Peyer's patch (tissue), 4 donors: ENCODE data around the gene ENO3. TPM values are rescaled to one million over a fixed set of nuclear protein-coding genes. Genes with fewer than 3 reads are reported as not detected.
A peak's percentile ranks its signal among the peaks of the same experiment; 100 is the strongest.

Experiments used
- DNase-seq, 3 donors: peaks; one replicate each; pipeline ENCODE4 v3.0.0-alpha.2; 2017 to 2019
- H3K27ac ChIP-seq, 4 donors: fragments of 200-600 bp; sonication (generic); one replicate each; pipeline ENCODE4 v1.5.1; 2016 to 2019
- H3K27me3 ChIP-seq, 2 donors: fragments of 200-600 bp; sonication (generic); one replicate each; pipeline ENCODE4 v1.5.1; 2019
- H3K36me3 ChIP-seq, 3 donors: fragments of 200-600 bp; sonication (generic); one replicate each; pipeline ENCODE4 v1.5.1; 2016 to 2019
- H3K4me1 ChIP-seq, 4 donors: fragments of 200-600 bp; sonication (generic); one replicate each; pipeline ENCODE4 v1.5.1; 2016 to 2019
- H3K4me3 ChIP-seq, 4 donors: fragments of 200-600 bp; sonication (generic); 1 replicate in 3 of 4; 2 replicates in 1 of 4; pipeline ENCODE4 v1.5.1; 2016 to 2019; ENCODE audit warnings: mild to moderate bottlenecking in 1 of 4
- H3K9me3 ChIP-seq, 4 donors: fragments of 200-600 bp; sonication (generic); one replicate each; pipeline ENCODE4 v1.5.1; 2016 to 2019; ENCODE audit warnings: mild to moderate bottlenecking in 1 of 4
- POLR2A ChIP-seq, 2 donors: fragments of 450-650 bp; IDR thresholded peaks; one replicate each; pipeline ENCODE4 v1.5.1; 2017; ENCODE audit warnings: antibody characterized with exemption in 2 of 2, mild to moderate bottlenecking in 2 of 2, moderate library complexity in 2 of 2
- total RNA-seq, 4 donors: library from RNA; depleted of rRNA; stranded (reverse); fragments of >200 nt; gene quantifications; one replicate each; pipeline ENCODE4 v1.1.0, GENCODE V29; 2016
- TF ChIP-seq, protein P1 (sequence below), 6 experiments: fragments of 450-650 bp in 4 of 6; fragments of 200-600 bp in 2 of 6; sonication (generic) in 1 of 6; IDR thresholded peaks; one replicate each; pipeline ENCODE4 v1.5.1; 2017 to 2019; ENCODE audit warnings: antibody characterized with exemption in 6 of 6, mild to moderate bottlenecking in 3 of 6, moderate library complexity in 1 of 6

ENO3 gene
- total RNA-seq, 4 donors from 2014 or later: 7.4 to 27.7 (median 20.6) TPM

DNA sequence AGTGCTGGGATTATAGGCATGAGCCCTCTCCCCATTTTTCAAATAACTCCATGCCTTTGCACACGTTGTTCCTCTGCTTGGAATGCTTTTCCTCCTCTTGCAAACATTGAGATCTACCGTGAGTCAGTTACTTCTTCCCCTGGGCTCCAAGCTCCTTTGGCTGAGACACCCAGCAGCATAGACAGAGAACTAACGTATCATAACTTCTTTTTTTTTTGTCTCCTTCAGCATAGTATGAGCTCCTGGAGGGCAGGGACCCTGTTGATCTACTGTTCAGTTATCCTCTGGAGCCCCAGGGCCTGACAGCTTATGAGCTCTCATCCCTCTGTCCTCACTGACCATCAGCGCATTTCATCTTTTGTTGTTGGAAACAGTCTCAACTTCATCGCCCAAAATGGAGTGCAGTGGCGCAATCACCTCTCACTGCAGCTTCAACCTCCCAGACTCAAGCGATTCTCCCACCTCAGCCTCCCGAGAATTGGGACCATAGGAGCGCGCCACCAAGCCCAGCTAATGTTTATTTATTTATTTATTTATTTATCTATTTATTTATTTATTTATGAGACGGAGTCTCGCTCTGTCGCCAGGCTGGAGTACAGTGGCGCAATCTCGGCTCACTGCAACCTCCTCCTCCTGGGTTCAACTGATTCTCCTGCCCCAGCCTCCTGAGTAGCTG is 14.5 kb downstream of the ENO3 start:
- peak in 1 of 3 donors; percentile 14 for DNase-seq
- no peak overlapping the region for H3K4me3 ChIP-seq
- TF ChIP-seq, protein P1, sequence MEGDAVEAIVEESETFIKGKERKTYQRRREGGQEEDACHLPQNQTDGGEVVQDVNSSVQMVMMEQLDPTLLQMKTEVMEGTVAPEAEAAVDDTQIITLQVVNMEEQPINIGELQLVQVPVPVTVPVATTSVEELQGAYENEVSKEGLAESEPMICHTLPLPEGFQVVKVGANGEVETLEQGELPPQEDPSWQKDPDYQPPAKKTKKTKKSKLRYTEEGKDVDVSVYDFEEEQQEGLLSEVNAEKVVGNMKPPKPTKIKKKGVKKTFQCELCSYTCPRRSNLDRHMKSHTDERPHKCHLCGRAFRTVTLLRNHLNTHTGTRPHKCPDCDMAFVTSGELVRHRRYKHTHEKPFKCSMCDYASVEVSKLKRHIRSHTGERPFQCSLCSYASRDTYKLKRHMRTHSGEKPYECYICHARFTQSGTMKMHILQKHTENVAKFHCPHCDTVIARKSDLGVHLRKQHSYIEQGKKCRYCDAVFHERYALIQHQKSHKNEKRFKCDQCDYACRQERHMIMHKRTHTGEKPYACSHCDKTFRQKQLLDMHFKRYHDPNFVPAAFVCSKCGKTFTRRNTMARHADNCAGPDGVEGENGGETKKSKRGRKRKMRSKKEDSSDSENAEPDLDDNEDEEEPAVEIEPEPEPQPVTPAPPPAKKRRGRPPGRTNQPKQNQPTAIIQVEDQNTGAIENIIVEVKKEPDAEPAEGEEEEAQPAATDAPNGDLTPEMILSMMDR (IDR thresholded peaks at IDR 0.05): no peak
- peak overlapping the region in 1 of 4 donors; percentile 97 for H3K27ac ChIP-seq
- H3K36me3 ChIP-seq: peaks cover 0 to 14% (median 0%) of the 10 kb centered on the region in 3 donors
- H3K4me1 ChIP-seq: peaks cover 0 to 38% (median 10%) of the 10 kb centered on the region in 4 donors
- no peaks in the 10 kb centered on the region for H3K9me3 ChIP-seq
- H3K27me3 ChIP-seq: no peaks in the 10 kb centered on the region

DNA sequence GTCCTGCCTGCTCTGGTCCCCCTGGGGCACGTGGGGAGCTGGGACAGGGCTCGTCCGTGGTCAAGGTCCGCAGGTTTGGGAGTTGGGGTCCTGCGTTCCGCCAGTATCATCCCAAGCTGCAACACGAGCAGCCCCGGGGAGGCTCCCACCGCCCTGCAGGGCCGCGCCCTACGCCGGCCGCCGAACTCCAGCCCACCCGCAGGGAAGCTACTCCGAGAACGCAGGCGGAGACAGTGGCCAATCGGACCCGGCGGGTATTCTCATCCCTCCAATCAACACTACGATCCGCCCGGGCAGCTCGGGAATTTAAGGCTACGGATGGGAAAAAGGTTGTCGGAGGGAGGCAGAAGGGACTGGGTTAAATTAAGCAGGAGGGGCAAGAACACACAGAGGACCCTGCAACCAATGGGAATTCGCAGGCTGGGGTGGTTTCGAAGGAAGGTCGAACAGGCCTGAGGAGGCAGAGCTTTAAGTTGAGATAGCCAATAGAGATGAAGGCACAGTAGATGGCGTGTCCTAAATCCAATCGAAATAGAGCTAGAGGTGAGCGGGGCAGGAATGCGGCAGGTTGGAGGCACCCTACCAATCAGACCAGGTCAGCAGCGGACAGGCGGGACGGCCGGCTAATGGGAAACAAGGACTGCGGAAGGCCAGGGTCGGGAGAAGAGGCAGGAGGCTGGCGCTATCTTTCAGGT is 16.1 kb downstream of the ENO3 start:
- DNase-seq: peak; percentile 97 to 99 (median 98)
- Histone ChIP-seq H3K4me3 (peak overlapping the region; percentile 70 to 80 (median 76)), H3K36me3 (peaks cover 0 to 14% (median 0%) of the 10 kb centered on the region in 3 donors), H3K27me3 (no peaks in the 10 kb centered on the region), H3K27ac (peak overlapping the region; percentile 90 to 97 (median 94)), H3K9me3 (no peaks in the 10 kb centered on the region), H3K4me1 (peaks cover 0 to 36% (median 10%) of the 10 kb centered on the region in 4 donors)
- TF ChIP-seq POLR2A (IDR thresholded peaks at IDR 0.05): peak; percentile 27 to 38
- TF ChIP-seq, protein P1 (IDR thresholded peaks at IDR 0.05): no peak

DNA sequence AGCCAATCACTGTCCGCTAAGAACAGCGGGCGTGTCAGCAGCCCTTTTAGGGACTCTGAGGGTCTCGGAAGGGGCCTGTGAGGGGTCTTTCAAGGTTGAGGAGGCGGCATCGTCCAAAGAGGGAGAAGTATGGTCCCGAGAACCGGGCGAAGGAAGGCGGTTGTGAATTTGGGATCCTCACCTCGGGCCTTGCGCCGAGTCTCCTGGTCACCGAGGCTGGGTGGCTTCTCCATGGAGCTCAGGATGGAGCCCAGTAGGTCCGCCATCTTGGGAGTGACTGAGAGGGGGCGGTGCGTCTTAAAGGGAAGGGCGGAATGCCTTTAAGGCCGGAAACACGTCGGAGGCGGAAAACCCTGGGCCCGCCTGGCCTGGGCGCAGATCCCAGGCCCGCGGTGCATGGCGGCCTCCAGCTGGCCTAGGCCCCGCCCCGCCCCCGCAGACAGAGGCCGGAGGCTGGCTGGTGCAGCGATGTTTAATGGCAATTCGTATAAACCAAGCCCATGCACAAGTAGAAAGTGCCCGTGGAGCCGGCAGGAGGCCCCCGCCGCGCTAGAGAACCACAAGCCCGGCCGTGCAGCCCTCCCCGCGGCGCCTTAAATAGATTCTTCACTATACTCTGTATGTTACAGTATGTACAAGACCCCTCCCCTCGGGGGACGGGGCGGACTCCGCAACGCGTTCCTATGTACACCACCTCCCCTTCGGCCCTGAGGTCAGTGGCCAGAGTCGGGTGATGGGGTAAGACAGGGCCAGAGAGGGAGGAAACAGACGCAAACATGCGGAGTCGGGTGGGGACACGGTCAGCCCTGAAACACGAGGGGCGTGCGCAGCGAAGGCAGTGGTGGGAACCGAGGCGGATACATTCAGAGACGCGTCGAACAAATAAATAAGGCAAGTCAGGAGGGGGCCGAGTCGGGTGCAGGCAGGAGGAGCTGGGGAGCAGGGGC is 16.9 kb downstream of the ENO3 start, which contains the start of gene SPAG7:
TSS of gene SPAG7 (minus strand) at position 279 of the 947 bp plus-strand sequence. CDS start at position 266, 13 bp downstream.
- Histone ChIP-seq H3K9me3 (no peaks in the 10 kb centered on the region), H3K27ac (peak within 1 kb of the TSS; percentile 90 to 97 (median 94)), H3K27me3 (no peaks in the 10 kb centered on the region), H3K4me3 (peak within 1 kb of the TSS; percentile 70 to 80 (median 76)), H3K4me1 (peaks cover 0 to 36% (median 10%) of the 10 kb centered on the region in 4 donors), H3K36me3 (peaks cover 0 to 23% (median 0%) of the 10 kb centered on the region in 3 donors)
- DNase-seq: peak; percentile 93 to 97 (median 97)
- TF ChIP-seq, protein P1 (IDR thresholded peaks at IDR 0.05): peak in 4 of 6 experiments; percentile 11 to 24 (median 21)
- TF ChIP-seq POLR2A (IDR thresholded peaks at IDR 0.05): peak; percentile 75 to 82

DNA sequence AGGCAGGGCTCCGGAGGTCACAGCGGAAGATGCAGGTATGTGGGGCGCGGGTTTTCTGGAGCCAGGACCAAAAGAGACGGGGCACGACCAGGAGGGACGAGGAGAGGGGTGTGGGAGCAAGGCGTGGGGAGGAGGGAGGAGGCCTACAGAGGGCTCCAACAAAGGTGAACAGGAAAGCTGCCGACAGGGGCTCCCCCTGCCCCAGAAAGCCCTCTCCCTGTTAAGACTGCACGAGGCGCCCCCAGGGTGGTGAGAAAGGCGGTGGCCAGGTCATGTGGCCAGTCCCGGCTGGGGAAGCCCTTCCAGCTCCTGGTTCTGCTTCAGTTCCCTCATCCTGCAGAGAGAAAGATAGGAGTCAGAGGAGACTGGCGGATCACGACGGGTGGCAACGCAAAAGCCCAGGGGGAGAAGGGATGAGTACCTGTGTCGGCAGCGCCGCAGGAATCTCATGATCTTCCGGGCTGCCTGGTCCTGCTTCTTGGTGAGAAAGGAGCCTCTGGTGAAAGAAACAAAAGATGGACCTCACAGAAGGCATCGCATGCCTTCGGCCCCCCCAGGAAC is 17.6 kb downstream of the ENO3 start:
- TF ChIP-seq, protein P1 (IDR thresholded peaks at IDR 0.05): no peak
- TF ChIP-seq POLR2A (IDR thresholded peaks at IDR 0.05): no peak
- DNase-seq: no peak
- Histone ChIP-seq H3K9me3 (no peaks in the 10 kb centered on the region), H3K4me3 (peak overlapping the region; percentile 68 to 80 (median 76)), H3K27me3 (no peaks in the 10 kb centered on the region), H3K36me3 (peaks cover 0 to 30% (median 0%) of the 10 kb centered on the region in 3 donors), H3K4me1 (peaks cover 0 to 36% (median 10%) of the 10 kb centered on the region in 4 donors), H3K27ac (peak overlapping the region; percentile 90 to 97 (median 92))
